Stomach (tissue), 9 donors: ENCODE measurements around the gene FRMD1. TPM values are rescaled to one million over a fixed set of nuclear protein-coding genes. Genes with fewer than 3 reads are reported as not detected.

Experiments used
- DNase-seq, 2 donors: peaks; one replicate each; pipeline versions ENCODE4 v3.0.0 to v3.0.0-alpha.2; 2013 to 2019
- H3K27ac ChIP-seq, 5 donors: fragments of 200-600 bp in 4 of 5; sonication (generic) in 4 of 5; one replicate each; pipeline ENCODE4 v1.5.1; 2013 to 2019; ENCODE audit warnings: mild to moderate bottlenecking in 1 of 5, moderate library complexity in 1 of 5
- H3K27me3 ChIP-seq, 3 donors: fragments of 200-600 bp; sonication (generic); one replicate each; pipeline ENCODE4 v1.5.1; 2017 to 2019; ENCODE audit warnings: mixed run types in 1 of 3
- H3K36me3 ChIP-seq, 4 donors: fragments of 200-600 bp; sonication (generic); 1 replicate in 3 of 4; 2 replicates in 1 of 4; pipeline ENCODE4 v1.5.1; 2016 to 2019
- H3K4me1 ChIP-seq, 4 donors: fragments of 200-600 bp; sonication (generic); one replicate each; pipeline ENCODE4 v1.5.1; 2016 to 2019
- H3K4me3 ChIP-seq, 4 donors: fragments of 200-600 bp; sonication (generic) in 3 of 4; one replicate each; pipeline ENCODE4 v1.5.1; 2016 to 2019; ENCODE audit warnings: mild to moderate bottlenecking in 1 of 4
- H3K9me3 ChIP-seq, 4 donors: fragments of 200-600 bp; sonication (generic); one replicate each; pipeline ENCODE4 v1.5.1; 2016 to 2019
- CTCF ChIP-seq, 7 experiments: fragments of 450-650 bp in 4 of 7; fragments of 200-600 bp in 3 of 7; sonication (generic) in 3 of 7; IDR thresholded peaks; one replicate each; pipeline ENCODE4 v1.5.1; 2016 to 2019; ENCODE audit warnings: antibody characterized with exemption in 7 of 7, control low read depth in 2 of 7, mild to moderate bottlenecking in 1 of 7
- EP300 ChIP-seq: sonication (generic); formaldehyde crosslinking; IDR thresholded peaks from one replicate; pipeline ENCODE4 v1.6.1; 2017; ENCODE audit warnings: antibody characterized with exemption
- POLR2A ChIP-seq, 4 donors: fragments of 450-650 bp; IDR thresholded peaks; one replicate each; pipeline ENCODE4 v1.6.1; 2016; ENCODE audit warnings: antibody characterized with exemption in 4 of 4, control low read depth in 2 of 4, mild to moderate bottlenecking in 1 of 4, moderate library complexity in 1 of 4
- POLR2AphosphoS5 ChIP-seq, 3 donors: sonication (generic); formaldehyde crosslinking; IDR thresholded peaks; one replicate each; pipeline ENCODE4 v1.6.1; 2016; ENCODE audit warnings: antibody characterized with exemption in 3 of 3
- WGBS, 5 donors: extraction: QIAGEN DNeasy Blood & Tissue Kit in 3 of 5; methylation state at CpG; one replicate each; pipeline versions ENCODE4 v1.1.5 to v1.1.7; 2013 to 2018; 5-methylcytosine and 5-hydroxymethylcytosine counted together
- intact Hi-C: fragments of 100-400 bp; cut with DNase I; formaldehyde crosslinking; loops from one replicate; pipeline ENCODE4 v1.15.1; 2023; ENCODE audit warnings: low total_unique reads
- polyA plus RNA-seq, 3 donors: library from polyadenylated mRNA; stranded (reverse); fragments of 200-250 nt; gene quantifications; one replicate each; pipeline ENCODE4 v1.2.3, GENCODE V29; 2013
- total RNA-seq, 5 donors: library from RNA; depleted of rRNA; stranded (reverse); fragments of >200 nt; gene quantifications; one replicate each; pipeline versions ENCODE4 v1.1.0 to v1.2.3, GENCODE V29; 2014 to 2016
- donor health status: healthy with polysubstance abuse.
- donor health status: Bipolar disorder and iron deficiency.
- donor health status: healthy.

FRMD1 gene
- total and polyA plus RNA-seq, 8 donors: 0.43 to 42.9 (median 7.7) TPM

DNA sequence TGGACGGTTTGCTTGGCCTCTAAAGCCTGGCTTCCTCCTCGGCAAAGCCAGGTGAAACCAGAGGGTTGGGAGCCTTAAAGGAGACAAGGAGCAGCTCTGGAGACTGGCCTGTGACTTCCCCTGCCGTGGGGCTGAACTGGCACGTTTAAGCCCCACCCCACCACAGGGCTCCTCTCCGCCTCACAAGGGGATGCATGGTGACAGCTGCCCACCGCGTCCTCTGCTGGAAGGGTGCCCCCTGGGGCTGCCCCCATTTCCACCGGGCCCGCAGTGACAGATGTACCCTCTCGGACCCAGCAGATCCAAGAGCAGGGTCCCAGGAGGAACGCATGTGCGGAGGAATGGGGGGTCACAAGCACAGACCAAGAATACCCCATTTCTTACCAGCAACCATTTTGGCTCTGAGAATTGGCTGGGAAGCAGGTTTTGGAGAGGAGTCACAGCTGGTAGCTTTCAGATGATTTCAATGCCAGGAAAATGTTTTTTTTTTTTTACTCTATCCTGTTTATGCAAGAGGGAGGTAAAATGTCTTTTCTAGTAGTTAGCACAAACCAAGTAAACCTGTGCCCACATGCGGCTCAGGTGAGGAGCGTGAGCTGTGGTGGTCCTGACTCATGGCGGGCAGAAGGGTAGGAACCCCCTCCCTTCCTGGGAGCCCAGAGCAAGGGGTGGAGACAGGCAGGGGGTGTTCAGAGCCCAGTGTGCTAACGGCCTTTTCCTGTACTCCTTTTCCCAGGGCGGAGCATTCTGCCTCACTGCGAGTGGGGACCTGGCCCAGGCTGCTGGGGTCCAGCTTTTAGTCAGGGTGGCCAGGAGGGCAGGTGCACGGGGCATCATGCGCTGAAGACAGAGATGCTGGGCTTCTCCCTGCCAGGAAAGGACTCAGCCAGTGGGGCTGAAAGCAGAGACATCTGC lies 33.0 kb downstream of the FRMD1 start:
- peaks cover 0 to 10% (median 4%) of the 10 kb centered on the region in 4 donors for H3K9me3 ChIP-seq
- H3K4me1 ChIP-seq: peaks cover 0 to 9% (median 4%) of the 10 kb centered on the region in 4 donors
- no peak overlapping the region for H3K27ac ChIP-seq
- WGBS, 5 donors: 65 to 79% (median 71%) methylated on average over 12 to 20 of the region's 20 CpGs
- intact Hi-C loops: no loop called here
- no peak for DNase-seq
- no peaks in the 10 kb centered on the region for H3K27me3 ChIP-seq
- no peak for TF ChIP-seq EP300
- TF ChIP-seq CTCF (IDR thresholded peaks at IDR 0.05): no peak
- no peak for TF ChIP-seq POLR2A (IDR thresholded peaks at IDR 0.05)
- no peak for TF ChIP-seq POLR2AphosphoS5 (IDR thresholded peaks at IDR 0.05)
- no peaks in the 10 kb centered on the region for H3K36me3 ChIP-seq
- H3K4me3 ChIP-seq: no peak overlapping the region

- peaks cover 0 to 9% (median 4%) of the 10 kb centered on the region in 4 donors for H3K4me1 ChIP-seq
- no peaks in the 10 kb centered on the region for H3K27me3 ChIP-seq
- peaks cover 0 to 17% (median 9%) of the 10 kb centered on the region in 4 donors for H3K9me3 ChIP-seq
- no peaks in the 10 kb centered on the region for H3K36me3 ChIP-seq
- WGBS, 5 donors: 88 to 92% (median 90%) methylated on average over 16 to 19 of the region's 19 CpGs
- intact Hi-C loops: no loop called here
- no peak overlapping the region for H3K27ac ChIP-seq
- no peak for DNase-seq
- no peak for TF ChIP-seq CTCF (IDR thresholded peaks at IDR 0.05)
- TF ChIP-seq POLR2A (IDR thresholded peaks at IDR 0.05): no peak
- TF ChIP-seq POLR2AphosphoS5 (IDR thresholded peaks at IDR 0.05): no peak
- no peak for TF ChIP-seq EP300
- H3K4me3 ChIP-seq: no peak overlapping the region
Observed at GRCh38 chr6:168045141-168045691, 33.8 kb downstream of the FRMD1 start.

DNA sequence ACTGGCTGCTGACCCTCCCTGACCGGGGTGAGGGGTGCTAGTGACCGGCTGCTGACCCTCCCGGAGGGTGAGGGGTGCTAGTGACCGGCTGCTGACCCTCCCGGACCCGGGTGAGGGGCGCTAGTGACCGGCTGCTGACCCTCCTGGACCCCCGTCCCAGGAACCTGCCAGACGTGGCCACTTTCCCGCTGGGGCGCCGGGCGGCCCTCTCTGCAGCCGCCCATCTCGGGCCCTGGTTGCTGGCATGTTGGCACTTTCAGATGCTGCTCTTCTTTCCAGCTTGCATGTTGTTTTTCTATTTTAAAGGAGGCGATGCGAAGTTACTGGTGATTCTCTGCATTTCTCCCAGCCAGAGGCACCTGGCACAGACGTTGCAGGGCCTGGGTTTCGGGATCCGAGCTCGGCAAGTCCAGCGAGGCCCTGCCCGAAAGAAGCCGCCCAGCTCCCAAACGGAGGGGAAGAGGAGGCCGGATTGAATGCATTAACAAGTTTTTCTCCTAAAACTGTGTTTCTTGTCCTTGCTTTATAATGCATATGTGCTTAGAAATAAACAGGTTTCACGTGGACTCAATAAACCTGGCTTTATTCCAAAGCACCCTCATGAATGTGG lies 34.4 kb downstream of the FRMD1 start:
- no peak overlapping the region for H3K27ac ChIP-seq
- no peak for DNase-seq
- no peak overlapping the region for H3K4me3 ChIP-seq
- H3K27me3 ChIP-seq: no peaks in the 10 kb centered on the region
- WGBS, 5 donors: 91 to 94% (median 93%) methylated on average over 22 to 28 of the region's 28 CpGs
- intact Hi-C loops: no loop called here
- no peaks in the 10 kb centered on the region for H3K36me3 ChIP-seq
- peaks cover 5 to 23% (median 15%) of the 10 kb centered on the region in 4 donors for H3K9me3 ChIP-seq
- H3K4me1 ChIP-seq: peaks cover 0 to 9% (median 4%) of the 10 kb centered on the region in 4 donors
- TF ChIP-seq CTCF (IDR thresholded peaks at IDR 0.05) (no peak), POLR2A (IDR thresholded peaks at IDR 0.05) (no peak), POLR2AphosphoS5 (IDR thresholded peaks at IDR 0.05) (no peak), EP300 (no peak)

DNA sequence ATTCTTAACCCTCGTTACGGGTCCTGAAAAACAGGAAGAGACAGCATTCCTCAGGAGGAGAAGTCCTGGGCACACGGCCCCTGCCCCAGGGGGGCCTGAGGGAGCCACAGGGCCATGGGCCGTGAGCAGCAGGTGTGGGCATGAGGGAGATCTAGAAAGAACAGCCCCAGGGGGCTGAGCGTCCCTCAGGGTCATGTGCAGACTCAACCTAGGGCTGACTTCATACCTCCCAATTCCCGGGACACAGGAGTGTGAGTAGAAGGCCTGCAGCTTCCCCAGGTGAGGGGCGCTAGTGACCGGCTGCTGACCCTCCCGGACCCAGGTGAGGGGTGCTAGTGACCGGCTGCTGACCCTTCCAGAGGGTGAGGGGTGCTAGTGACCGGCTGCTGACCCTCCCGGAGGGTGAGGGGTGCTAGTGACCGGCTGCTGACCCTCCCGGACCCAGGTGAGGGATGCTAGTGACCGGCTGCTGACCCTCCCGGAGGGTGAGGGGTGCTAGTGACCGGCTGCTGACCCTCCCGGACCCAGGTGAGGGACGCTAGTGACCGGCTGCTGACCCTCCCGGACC lies 35.1 kb downstream of the FRMD1 start:
- TF ChIP-seq POLR2A (IDR thresholded peaks at IDR 0.05) (no peak), CTCF (IDR thresholded peaks at IDR 0.05) (no peak), POLR2AphosphoS5 (IDR thresholded peaks at IDR 0.05) (no peak), EP300 (no peak)
- 89 to 96% (median 93%) methylated on average over 10 to 21 of the region's 21 CpGs for WGBS, 5 donors
- DNase-seq: no peak
- Histone ChIP-seq H3K4me1 (peaks cover 0 to 9% (median 4%) of the 10 kb centered on the region in 4 donors), H3K4me3 (no peak overlapping the region), H3K27me3 (no peaks in the 10 kb centered on the region), H3K27ac (no peak overlapping the region), H3K9me3 (peaks cover 8 to 30% (median 22%) of the 10 kb centered on the region in 4 donors), H3K36me3 (no peaks in the 10 kb centered on the region)
- intact Hi-C loops: no loop called here
